ACC112 (cell line): Measurements from ENCODE around the gene CSNK1D.

ENCODE experiments used
- H2AFZ ChIP-seq: fragments of 200-600 bp; sonication (generic); one replicate; pipeline ENCODE4 v1.6.0; 2017; ENCODE audit warnings: antibody characterized with exemption, low read length; ENCODE audit not compliant: unreplicated experiment
- H3K27ac ChIP-seq: fragments of 200-600 bp; sonication (generic); 2 replicates; pipeline ENCODE4 v1.5.1; 2014; ENCODE audit warnings: low read depth, mild to moderate bottlenecking, antibody characterized with exemption, low read length, moderate library complexity
- H3K27me3 ChIP-seq: fragments of 200-600 bp; sonication (generic); 2 replicates; pipeline ENCODE4 v1.6.1; 2014; ENCODE audit warnings: mild to moderate bottlenecking, antibody characterized with exemption, low read length, moderate library complexity, mixed read lengths; ENCODE audit not compliant: insufficient read depth
- H3K36me3 ChIP-seq: fragments of 200-600 bp; sonication (generic); 2 replicates; pipeline ENCODE4 v1.6.1; 2016; ENCODE audit warnings: mild to moderate bottlenecking, antibody characterized with exemption, low read length, moderate library complexity, mixed read lengths; ENCODE audit not compliant: insufficient read depth
- H3K4me1 ChIP-seq: fragments of 200-600 bp; sonication (generic); one replicate; pipeline ENCODE4 v1.6.1; 2016; ENCODE audit warnings: low read length, mixed read lengths; ENCODE audit not compliant: insufficient read depth, unreplicated experiment, control insufficient read depth
- H3K4me3 ChIP-seq: fragments of 200-600 bp; sonication (generic); 2 replicates; pipeline ENCODE4 v1.5.1; 2014; ENCODE audit warnings: mild to moderate bottlenecking, low read depth, low read length
- H3K79me2 ChIP-seq: fragments of 200-600 bp; sonication (generic); one replicate; pipeline ENCODE4 v1.6.0; 2016; ENCODE audit warnings: low read length; ENCODE audit not compliant: control insufficient read depth, unreplicated experiment, insufficient read depth

Gene CSNK1D

GRCh38 chr17:82204831-82205719 is 68.4 kb downstream of the CSNK1D start:
- no peaks in the 10 kb centered on the region for H3K36me3 ChIP-seq
- peaks cover 2% of the 10 kb centered on the region for H3K79me2 ChIP-seq
- H3K4me1 ChIP-seq = peaks cover 20% of the 10 kb centered on the region
- H2AFZ ChIP-seq = no peak overlapping the region
- H3K27ac ChIP-seq = no peak overlapping the region
- no peak overlapping the region for H3K4me3 ChIP-seq
- H3K27me3 ChIP-seq = no peaks in the 10 kb centered on the region

GRCh38 chr17:82203920-82204319 is 69.6 kb downstream of the CSNK1D start:
- H3K27me3 ChIP-seq = no peaks in the 10 kb centered on the region
- peaks cover 20% of the 10 kb centered on the region for H3K4me1 ChIP-seq
- H3K27ac ChIP-seq = no peak overlapping the region
- H2AFZ ChIP-seq = no peak overlapping the region
- H3K36me3 ChIP-seq = no peaks in the 10 kb centered on the region
- no peak overlapping the region for H3K4me3 ChIP-seq
- H3K79me2 ChIP-seq = peaks cover 2% of the 10 kb centered on the region

DNA sequence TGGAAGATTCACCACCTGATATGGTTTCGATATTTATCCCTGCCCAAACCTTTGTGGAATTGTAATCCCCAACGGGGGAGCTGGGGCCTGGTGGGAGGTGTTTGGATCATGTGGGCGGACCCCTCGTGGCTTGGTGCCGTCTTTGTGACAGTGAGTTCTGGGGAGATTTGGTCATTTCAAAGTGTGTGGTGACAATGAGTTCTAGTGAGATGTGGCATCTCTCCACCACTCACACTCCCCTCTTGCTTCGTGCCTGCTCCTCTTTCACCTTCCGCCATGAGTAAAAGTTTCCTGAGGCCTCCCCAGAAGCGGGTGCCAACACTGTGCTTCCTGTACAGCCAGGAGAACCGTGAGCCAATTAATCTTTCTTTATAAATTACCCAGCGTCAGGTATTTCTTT is 70.5 kb downstream of the CSNK1D start:
- Histone ChIP-seq H3K4me3 (no peak overlapping the region), H3K27ac (no peak overlapping the region), H3K27me3 (no peaks in the 10 kb centered on the region)

DNA sequence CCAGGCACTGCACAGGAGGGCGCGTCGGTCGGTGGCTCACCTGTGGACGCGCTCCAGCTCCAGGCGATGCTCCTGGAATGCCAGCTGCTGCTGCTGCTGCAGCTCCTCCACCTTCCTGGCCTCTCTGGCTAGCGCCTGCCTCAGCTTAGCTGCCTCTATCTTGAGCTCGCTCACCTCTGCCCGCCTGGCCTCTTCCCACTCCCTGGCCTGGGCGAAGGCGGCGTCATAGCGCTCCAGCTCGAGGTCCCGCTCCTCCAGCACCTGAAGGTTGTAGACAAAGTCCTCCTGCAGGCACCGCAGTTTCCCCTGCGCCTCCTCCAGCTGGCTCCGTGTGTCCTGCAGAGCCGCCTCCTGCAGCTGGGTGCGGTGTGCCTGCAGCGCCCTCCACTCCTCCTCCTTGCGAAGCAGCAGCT is 72.0 kb downstream of the CSNK1D start:
- no peak overlapping the region for H3K4me3 ChIP-seq
- H3K27me3 ChIP-seq = no peaks in the 10 kb centered on the region
- no peak overlapping the region for H2AFZ ChIP-seq
- peaks cover 19% of the 10 kb centered on the region for H3K4me1 ChIP-seq
- no peak overlapping the region for H3K27ac ChIP-seq
- peaks cover 2% of the 10 kb centered on the region for H3K79me2 ChIP-seq
- no peaks in the 10 kb centered on the region for H3K36me3 ChIP-seq

More for the DNA sequence above, 70.5 kb downstream of the CSNK1D start:
- Histone ChIP-seq H3K79me2 (peaks cover 2% of the 10 kb centered on the region), H2AFZ (no peak overlapping the region), H3K36me3 (no peaks in the 10 kb centered on the region), H3K4me1 (peaks cover 20% of the 10 kb centered on the region)

DNA sequence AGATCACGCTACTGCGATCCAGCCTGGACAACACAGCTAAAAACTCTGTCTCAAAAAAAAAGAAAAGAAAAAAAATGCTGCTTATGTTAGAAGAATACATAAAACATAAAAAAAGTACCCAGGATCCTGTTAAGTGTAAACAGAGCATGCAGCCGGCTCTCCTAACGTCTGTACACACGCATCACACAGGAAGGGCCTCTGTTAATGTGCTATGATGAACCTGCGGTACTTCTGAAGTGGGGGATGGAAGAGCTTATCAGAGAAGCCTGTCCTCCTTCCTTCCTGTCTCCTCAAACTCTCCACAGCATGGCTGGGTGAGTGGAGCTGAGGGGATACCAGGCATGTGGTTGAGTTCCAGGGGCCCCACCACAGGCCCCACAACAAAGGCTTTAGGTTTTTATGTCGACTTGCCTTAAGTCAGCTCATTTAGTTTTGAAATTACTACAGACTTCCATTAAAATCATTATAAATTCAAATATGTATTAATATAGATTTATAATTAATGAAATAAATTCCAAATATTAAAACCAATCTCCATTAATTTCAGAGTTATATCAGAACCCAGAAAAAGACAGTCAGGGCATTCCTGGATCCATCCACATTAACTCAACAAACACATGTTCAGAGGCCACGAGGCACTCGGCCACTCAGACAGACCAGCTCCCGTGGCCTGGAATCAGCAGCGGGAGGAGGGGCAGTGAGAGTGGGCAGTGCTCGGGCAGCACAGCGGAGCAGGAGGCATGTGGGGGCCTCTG is 72.6 kb downstream of the CSNK1D start:
- H2AFZ ChIP-seq = no peak overlapping the region
- H3K27ac ChIP-seq = no peak overlapping the region
- H3K27me3 ChIP-seq = no peaks in the 10 kb centered on the region
- H3K79me2 ChIP-seq = peaks cover 2% of the 10 kb centered on the region
- H3K4me1 ChIP-seq = peaks cover 13% of the 10 kb centered on the region
- no peak overlapping the region for H3K4me3 ChIP-seq
- H3K36me3 ChIP-seq = no peaks in the 10 kb centered on the region

- no peaks in the 10 kb centered on the region for H3K27me3 ChIP-seq
- H3K4me1 ChIP-seq = peaks cover 6% of the 10 kb centered on the region
- no peak overlapping the region for H3K4me3 ChIP-seq
- no peaks in the 10 kb centered on the region for H3K36me3 ChIP-seq
- H2AFZ ChIP-seq = no peak overlapping the region
- no peak overlapping the region for H3K27ac ChIP-seq
- peaks cover 2% of the 10 kb centered on the region for H3K79me2 ChIP-seq
Observed at GRCh38 chr17:82200135-82200534, 73.4 kb downstream of the CSNK1D start.

DNA sequence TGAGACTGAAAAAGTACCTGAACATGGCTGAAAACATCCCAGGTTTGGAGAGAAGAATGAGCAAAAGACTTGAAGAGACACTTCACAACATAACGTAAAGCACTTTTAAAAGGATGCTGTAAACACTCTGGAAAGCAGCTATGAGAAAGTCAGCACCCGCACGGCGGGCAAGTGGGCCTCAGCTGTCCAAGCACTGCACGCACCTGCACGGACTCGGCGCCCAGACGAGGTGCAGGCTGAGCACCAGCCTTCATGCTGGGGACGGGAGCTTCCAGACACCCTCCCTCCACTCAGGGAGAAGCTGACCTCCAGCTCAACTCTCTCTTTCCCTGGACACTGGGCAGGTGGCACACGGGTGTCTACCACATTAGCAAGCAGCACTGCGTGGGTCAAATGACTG is 74.0 kb downstream of the CSNK1D start:
- Histone ChIP-seq H3K27me3 (no peaks in the 10 kb centered on the region), H2AFZ (no peak overlapping the region), H3K4me3 (no peak overlapping the region), H3K36me3 (peaks cover 4% of the 10 kb centered on the region; the same call in 1 of the 2 replicates), H3K79me2 (no peaks in the 10 kb centered on the region), H3K27ac (no peak overlapping the region), H3K4me1 (no peaks in the 10 kb centered on the region)

DNA sequence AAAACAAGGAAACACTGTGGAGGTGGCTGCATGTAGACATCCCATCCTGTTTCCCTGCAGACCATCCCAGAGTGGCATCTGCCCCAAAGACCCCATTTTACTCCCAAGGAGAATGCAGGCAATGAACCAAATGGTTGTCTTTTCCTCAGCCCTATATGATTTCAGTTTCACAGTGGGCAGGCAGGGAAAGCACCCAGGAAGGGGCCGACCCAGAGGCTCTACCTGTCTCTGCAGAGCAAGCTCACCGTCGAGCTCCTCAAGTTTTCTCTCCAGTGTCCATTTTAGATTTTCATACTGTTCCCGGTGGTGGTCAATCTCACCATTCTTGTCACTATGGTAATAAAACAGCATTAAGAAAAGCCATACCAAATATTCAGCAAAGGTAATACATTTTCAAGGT is 75.4 kb downstream of the CSNK1D start:
- no peak overlapping the region for H2AFZ ChIP-seq
- H3K27me3 ChIP-seq = no peaks in the 10 kb centered on the region
- no peak overlapping the region for H3K4me3 ChIP-seq
- H3K27ac ChIP-seq = no peak overlapping the region
- peaks cover 4% of the 10 kb centered on the region; the same call in 1 of the 2 replicates for H3K36me3 ChIP-seq
- H3K79me2 ChIP-seq = no peaks in the 10 kb centered on the region
- no peaks in the 10 kb centered on the region for H3K4me1 ChIP-seq

DNA sequence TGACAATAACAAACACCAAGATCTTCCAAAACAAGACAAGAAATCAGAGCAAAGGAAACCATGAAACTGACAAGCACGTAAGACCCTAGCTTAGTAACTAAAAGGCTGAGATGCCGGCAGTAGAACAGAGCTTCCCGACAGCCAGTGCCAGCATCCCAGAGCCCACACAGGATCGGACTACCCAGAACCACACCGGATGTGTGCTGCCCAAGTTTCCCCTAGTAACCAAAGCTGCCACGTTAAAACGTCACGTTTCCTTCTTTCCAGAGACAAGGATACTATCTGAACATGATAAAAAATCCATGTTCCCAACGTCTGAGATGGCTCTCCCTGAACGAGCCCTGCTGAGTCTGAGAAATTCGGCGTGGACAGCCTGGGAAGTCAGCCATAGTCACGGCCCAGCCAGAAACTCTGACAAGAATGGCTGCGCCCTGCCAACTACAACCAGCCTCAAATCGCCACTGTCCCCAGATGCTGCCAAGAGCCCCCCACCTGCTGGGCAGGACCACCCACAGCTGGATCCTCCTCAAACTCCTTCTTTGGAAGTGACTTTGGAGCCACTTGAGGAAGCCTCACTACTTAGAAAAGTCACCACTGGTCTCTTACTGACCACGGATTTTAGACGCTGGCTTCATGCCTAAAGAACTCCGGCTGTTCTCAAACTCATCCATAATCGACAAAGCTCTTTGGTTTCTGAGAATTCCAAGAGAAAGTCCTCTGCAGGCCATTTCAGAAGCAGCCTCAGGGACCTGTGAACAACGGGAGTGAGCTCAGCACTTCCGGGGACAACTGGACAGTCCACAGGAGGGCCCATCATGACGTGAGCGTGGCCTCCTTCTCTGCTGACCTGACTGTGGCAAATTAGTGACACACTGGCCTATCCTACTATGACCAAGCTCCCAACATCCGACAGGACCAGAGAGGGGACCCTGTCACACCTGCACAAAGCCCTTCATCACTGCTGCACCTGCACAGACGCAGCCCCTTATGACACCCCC is 77.5 kb downstream of the CSNK1D start:
- Histone ChIP-seq H3K4me1 (no peaks in the 10 kb centered on the region), H3K27me3 (no peaks in the 10 kb centered on the region), H3K4me3 (no peak overlapping the region), H3K27ac (no peak overlapping the region), H3K36me3 (peaks cover 4% of the 10 kb centered on the region; the same call in 1 of the 2 replicates), H3K79me2 (no peaks in the 10 kb centered on the region), H2AFZ (no peak overlapping the region)

- H3K27ac ChIP-seq = no peak overlapping the region
- H3K36me3 ChIP-seq = peaks cover 4% of the 10 kb centered on the region; the same call in 1 of the 2 replicates
Observed at GRCh38 chr17:82194765-82195164, 78.7 kb downstream of the CSNK1D start.

More at GRCh38 chr17:82194765-82195164, 78.7 kb downstream of the CSNK1D start:
- Histone ChIP-seq H3K79me2 (no peaks in the 10 kb centered on the region), H3K4me3 (no peak overlapping the region), H3K4me1 (no peaks in the 10 kb centered on the region), H2AFZ (no peak overlapping the region), H3K27me3 (no peaks in the 10 kb centered on the region)
